Stimulated activated CD8-positive, alpha-beta memory T cell treated with anti-CD3 and anti-CD28 coated beads, Interleukin-7, amount 100 ng/mL, for 4 hours (primary cell): ENCODE data around the gene DENND11.

Experiments
- DNase-seq, 2 donors: peaks; one replicate each; pipeline ENCODE4 v3.0.0-alpha.2; 2020; ENCODE audit warnings: low read depth in 2 of 2

DENND11 gene, protein sequence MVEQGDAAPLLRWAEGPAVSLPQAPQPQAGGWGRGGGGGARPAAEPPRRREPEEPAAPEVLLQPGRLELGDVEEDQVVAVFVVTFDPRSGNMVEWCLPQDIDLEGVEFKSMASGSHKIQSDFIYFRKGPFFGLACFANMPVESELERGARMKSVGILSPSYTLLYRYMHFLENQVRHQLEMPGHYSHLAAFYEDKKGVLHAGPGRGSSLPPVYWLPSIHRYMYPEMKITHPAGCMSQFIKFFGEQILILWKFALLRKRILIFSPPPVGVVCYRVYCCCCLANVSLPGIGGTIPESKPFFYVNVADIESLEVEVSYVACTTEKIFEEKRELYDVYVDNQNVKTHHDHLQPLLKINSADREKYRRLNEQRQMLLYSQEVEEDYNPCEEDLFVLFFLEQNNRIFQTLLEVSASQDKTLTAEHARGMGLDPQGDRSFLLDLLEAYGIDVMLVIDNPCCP

DNA sequence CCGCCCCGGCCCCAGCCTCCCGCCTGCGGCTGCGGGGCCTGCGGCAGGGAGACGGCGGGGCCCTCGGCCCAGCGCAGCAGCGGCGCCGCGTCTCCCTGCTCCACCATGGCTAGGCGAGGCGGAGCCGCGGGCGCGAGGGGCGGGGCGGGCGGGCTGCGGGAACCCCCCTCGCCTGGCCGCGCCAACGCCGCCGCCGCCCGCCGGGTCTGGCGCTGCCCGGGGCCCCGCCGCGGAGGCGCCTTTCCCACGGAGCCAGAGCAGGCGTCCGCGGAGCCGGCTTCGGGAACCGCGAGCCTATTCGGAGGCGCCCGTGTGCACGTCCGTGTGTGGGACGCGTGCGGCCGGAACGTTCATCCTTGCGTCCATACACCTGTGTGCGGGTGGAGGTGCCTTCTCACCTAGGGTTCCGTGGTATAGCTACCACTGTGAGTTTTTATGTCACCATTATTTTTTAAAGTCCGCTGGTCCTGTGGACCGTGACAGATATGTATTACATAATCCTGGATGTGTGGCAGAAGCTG is at the start of gene DENND11:
TSS of gene DENND11 (minus strand) at position 120 of the 521 bp plus-strand sequence. CDS start at position 107, 13 bp downstream.
- peak in 1 of 2 donors; percentile 50 for DNase-seq

DNA sequence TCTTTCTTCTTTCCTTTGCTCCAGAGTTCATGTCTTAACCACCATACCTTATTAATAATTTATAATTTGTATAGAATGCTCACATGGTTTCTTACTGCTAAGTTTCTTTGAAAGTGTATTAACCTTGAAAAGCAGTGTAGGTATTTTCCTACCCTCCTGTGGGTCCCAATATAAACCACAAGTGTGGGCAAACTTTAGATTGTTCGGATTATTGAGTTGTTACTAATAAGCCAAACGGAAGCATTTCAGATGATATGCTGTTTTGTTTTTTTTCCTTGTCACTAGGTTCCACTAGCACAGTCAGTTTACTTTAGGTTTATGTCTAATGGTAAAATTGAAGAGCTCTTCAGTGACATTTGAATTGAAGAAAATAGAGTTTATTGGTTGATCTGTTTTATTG is 46.4 kb upstream of the DENND11 start:
- DNase-seq: no peak

DNA sequence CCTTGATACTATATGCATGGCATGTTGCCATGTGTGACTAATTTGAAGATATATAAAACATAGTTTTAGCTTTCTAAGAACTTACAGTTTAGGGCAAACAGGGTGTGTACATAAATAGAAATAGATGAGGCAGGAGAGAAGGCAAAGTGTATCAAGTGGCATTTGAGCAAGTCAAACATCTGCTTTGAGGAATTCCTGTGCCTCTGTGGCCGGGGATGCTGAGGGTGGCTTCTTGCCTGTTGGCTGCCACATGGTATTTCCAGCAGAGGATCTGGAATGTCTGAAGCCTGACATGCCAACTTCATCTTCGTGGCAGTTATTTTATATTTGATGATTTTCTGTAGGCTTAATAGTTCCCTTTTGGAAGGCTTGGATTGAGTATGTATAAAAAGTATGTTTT is 42.2 kb upstream of the DENND11 start:
- no peak for DNase-seq

DNA sequence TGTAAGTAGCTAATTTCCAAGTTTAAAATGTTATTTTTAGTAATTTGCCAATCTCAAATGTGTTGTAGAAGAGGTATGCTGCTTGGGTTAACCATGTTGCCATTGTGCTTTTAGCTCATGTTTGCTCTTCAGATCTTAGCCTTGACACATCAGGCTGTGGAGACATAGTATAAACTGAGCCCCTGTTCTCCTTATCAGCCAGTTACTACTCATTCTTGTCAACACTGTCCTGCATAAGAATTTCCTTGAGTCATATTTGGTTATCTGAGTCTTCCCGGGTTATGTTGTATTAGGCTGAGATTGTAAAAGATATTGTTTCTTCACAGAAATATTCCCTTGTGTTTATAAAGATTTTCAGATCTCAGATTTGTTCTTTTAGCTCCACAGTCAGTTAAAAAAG is 40.3 kb upstream of the DENND11 start:
- no peak for DNase-seq

DNA sequence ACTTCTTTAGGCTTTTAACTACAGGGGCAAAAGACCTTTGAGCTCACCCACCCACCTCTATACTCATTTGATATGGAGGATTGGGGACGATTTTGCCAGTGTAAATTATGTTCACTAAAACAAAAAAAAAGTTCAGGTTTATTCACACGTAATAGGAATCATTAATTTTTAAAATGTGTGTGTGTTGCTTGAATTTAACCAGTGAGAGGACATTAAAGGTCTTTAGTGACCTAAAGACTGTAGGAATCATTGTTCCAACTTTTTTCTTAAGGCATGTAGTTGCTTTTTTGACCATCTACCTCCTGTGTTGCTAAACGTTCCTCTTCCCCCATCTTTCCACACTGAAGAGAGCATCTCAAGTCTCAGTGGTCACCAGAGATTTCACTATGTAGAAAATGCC is 37.3 kb upstream of the DENND11 start:
- DNase-seq: no peak

DNA sequence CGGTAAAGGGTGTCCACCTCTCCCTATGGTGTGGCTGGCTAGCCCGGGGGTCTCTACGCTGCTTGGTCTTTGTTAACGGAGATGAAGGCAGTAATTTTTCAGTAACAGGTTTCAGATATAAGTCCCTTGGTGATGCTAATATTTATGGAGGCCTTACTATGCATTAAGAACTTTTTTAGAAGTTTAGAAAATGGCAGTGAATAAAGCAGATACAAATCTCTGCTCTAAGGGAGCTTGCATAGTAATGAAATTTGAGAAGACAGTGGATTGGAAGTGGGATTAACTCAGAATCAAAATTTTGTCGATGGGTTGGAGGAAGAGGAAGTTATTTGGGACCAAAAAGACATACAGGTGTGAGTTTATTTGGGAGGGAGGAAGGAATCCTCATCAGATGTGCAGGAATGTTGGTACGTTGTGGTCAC is 36.6 kb upstream of the DENND11 start:
- no peak for DNase-seq

DNA sequence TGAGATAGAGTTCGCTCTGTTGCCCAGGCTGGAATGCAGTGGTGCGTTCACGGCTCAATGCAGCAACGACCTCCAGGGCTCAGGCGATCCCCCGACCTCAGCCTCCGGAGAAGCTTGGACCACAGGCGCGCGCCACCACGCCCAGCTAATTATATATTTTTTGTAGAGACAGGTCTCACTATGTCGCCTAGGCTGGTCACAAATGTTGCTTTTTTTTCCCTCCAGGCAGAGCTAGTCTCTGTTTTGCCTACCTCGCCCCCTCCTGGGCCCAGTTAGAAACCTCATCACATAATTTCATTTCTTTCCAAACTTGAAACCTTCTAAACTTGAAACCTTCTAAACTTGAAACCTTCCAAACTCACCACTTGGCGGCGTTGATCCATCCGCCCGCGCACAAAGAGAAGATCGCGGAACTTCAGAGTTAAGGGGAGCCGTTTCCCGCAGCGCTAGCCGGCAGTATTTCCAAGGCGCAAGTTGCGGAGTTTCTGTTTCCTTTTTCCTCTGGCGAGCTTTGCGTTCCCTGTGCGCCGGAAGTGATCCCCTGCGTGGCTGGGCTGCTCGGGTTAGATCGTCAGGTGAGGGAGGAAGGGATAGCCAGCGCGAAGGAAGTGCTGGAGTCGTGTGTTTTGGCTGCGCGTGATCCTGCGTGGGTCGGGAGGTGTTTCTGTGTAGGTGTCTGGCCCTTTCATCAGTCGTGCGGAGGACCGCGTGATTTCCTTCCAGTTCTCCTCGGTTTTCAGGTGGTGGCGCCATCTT is 36.0 kb upstream of the DENND11 start, which contains the start of gene SSBP1:
TSS of gene SSBP1 (plus strand) at position 523 of the 756 bp plus-strand sequence. CDS start 809 bp downstream, outside the sequence.
- DNase-seq: peak; percentile 85 to 91

DNA sequence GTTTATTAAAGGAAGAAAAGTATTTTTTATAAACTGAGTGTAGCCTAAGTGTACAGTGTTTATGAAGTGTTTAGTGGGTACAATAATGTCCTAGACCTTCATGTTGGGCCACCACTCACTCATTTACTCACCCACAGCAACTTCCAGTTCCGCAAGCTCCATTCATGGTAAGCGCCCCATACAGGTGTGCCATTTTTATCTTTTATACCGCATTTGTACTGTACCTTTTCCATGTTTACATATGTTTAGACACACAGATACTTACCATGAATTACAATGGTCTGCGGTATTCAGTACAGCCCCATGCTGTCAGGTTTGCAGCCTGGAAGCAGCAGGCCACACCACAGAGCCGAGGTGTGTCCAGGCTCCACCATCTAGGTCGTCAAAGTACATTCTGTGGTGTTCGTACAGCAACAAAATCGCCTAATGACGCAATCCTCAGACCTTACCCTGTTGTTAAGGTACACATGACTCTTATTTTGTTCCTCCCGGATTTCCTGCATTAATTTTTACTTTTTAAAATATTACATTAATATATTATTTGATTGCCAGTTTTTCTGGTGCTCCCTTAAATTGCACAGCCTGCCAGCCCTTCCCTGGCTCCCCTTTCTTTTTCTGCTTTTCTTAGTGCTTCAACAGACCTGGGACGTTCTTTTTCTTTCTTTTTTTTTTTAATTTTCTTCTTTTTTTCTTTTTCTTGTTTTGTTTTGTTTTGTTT is 35.3 kb upstream of the DENND11 start:
- no peak for DNase-seq

DNA sequence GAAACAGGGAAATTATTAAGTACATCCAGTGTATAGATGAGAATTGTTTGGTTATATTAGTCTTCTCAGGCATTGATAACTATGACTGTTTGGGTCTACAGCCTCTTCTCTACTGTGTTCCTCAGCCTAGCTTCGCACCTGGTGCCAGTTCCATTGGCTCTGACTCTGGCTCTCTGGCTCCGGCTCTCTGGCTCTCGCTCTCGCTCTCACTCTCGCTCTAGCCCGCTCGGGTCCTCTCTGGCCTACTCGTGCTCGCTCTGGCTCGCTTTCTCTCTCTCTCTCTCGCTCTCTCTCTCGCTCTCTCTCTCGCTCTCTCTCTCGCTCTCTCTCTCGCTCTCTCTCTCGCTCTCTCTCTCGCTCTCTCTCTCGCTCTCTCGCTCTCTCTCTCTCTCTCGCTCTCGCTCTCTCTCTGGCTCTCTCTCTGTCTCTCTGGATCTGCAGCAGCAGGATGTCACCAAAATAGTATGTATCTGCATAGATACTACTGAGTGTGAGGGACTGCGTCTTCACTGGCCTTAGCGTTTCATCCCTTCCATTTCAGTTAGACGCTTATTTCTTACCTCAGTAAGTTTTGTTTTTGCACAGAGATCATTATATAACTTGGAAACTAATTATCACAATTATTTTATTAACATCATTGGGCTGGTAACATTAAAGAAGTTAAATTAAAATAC is 29.6 kb upstream of the DENND11 start:
- DNase-seq: no peak

DNA sequence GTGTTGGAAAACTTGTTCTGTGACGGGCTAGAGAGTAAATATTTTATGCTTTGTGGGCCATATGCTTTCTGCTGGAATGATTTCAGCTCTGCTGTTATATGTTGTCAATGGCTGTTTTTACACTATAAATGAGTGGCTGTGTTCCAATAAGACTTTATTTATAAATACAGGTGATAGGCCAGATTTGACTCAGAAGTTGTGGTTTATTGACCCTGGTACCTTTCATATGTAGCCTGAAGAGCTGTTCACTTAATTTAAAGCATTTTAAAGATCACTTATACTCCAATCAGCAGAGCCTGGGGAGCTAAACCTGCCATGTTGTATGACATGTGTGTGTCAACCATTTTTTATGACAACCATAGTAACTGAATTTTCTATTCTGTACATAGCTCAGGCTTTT is 27.1 kb upstream of the DENND11 start:
- DNase-seq: no peak

DNA sequence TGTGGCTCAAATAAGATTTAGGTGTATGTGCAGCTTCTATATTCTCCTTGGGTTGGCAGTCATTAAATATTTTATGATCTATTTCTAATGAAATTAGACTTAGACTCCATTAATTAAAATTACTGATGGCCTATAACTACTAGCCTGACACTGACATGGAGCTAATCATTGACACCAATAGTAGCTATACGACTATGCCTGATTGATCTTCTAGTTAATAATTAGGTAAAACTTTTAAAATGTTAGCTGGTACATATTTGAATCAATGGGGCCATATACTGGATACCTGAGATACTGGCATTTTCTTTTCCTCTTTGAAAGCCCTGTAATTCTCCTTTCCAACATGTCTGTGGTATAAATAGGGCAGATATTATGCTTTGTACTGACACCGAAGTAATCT is 20.6 kb upstream of the DENND11 start:
- DNase-seq: no peak

DNA sequence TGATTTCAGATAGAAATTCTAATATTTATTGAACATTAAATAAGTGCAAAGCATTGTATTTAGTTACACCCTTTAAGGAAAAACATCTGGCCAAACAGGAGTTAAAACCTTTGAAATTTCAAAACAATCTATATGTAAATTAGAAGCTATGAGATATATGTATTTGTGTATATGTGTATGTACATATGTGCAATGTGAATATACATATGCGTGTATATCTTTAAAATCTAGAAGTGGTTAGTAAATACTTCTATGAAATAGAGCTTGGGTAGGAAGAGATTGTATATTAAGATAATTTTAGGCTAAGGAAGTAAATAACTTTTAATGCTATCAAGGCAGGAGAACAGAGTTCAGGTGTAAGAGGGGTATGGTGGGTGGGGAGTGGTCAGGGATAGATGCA is 15.5 kb upstream of the DENND11 start:
- no peak for DNase-seq

DNA sequence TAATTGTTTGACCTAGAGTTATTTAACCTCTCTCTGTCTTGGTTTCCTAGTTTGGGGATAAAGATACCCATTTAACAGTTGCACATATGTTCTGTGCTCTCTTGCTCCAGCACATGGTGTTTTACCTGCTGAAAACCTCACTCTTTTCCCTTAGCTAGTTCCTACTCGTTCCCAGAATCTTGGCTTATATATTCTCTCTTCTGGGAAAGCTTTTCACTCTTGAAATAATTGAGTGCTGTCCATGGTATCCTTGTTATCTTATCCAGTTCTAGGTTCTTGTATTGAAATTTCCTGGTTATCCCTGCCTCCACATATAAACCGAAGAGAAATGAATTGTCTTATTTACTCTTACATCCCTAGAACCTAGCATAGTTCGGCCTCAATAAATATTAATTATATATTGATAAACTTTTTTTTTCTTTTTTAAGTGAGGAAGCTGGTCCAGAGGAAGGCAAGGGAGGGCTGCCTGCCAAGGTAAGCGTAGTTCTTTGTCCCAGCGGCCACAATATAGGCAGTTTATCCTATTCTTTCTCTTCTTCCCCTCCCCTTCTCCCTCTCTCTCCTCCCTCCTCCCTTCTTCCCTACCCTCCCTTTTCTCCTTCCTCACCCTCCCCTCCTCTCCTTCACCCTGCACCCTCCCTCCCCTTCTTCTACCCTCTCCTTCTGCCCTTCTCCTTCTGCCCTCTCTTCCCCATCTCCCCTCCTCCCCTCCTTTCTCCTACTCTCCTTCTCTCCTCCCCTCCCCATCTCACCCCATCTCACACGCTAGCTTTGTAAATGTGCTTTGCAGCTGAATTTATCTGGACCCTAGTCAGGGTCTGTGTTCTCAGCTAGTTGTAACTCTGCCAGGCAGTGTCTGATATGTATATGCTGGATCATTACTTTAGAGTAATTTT is 14.1 kb upstream of the DENND11 start:
- no peak for DNase-seq

DNA sequence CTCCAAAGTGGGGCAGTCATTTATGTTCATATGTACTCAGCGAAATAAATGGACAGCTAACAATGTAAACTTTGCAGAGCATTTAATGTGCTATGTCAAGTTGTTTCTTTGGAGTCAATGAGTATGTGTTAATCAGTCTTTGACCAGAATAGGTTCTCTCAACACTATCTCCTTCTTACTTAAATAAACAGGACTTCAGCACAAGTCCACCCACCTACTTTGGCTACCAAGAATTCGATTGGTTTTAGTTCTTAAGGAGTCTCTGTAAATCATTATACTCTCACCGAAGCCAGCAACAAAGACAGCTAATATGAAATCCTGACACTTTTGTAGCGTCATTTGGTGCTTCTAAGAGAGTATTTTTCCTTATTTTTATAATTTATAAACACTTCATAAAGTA is 13.1 kb upstream of the DENND11 start:
- DNase-seq: no peak

DNA sequence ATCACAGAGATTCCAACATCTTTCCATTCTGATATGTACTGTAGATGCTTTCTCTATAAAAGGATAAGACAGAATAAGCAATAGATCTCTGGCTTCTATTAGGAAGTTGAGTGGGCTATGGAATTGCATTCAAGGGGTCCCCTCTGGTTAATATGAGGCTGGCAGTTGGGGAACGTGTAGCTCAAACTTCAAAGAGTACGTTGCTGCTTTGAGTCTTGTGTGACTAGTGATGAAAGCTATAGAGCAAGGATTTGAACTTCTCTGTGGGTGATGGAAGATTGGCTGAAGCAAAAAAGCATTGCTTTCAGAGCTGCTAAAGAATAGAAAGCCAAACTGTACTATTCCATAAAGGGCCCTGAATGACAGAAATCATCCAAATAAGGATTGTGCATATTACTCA is 12.6 kb upstream of the DENND11 start:
- no peak for DNase-seq

DNA sequence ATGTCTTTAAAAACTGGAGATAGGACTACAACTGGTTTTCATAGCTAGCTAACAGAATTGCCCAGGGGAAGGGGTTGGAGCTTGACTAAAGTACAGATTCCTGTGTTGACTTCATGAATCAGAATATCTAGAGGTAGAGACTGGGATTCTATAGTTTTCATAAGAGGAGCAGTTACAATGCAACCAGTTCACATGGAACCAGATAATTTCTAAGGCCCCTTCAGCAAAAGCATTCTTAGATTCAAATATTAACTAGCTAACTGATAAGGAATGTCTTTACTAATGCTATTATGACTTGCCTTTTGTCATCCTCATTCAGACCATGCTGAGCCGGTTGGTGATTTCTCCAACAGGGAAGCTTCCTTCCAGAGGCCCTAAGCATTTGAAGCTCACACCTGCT is 11.9 kb upstream of the DENND11 start:
- no peak for DNase-seq

DNA sequence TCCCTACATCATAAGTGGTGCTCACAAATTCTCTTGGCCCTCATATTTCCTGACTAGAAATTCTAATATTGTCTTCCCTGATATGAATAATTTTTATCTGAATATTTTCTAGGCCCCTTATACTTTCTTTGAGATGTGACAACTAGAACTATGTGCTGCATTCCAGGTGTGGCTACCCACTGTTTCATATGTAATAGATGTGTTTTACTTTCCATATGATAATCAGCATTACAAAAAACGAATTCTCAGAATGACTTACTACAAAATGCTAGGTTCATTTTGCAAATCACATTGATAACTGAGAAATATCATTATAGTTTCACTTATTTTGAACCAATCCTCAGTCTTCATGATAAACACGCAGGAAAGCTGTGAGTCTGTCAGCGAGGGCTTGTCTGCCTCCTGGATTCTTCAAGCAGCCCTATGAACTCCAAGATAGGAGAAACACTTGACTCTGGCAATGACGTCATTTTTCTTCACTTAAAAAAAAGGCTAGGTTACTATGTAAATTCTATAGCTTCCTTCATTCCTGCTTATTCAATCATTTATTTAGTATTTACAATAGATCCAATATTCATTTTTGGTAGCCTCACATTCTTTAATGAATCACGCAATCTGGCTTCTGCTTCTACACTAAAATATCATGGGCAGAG is 10.8 kb upstream of the DENND11 start:
- no peak for DNase-seq

DNA sequence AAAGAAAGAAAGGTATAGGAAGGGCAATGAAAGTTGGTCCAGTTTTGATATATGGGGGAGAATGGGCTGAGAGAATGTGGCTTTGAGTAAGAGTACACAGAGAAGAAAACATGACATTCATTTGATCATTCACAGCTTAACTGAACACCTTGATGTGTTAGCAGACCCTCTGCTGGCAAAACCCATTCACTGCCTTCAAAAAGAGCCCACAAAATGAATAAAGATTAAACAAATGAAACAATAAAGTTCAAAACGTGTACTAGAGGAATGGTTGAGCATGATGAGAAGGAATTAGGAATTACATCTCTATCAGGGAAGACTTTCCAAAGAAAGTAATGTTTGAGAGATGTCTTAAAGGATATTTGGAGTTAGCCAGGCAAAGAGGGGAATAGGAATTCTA is 8.3 kb upstream of the DENND11 start:
- no peak for DNase-seq

DNA sequence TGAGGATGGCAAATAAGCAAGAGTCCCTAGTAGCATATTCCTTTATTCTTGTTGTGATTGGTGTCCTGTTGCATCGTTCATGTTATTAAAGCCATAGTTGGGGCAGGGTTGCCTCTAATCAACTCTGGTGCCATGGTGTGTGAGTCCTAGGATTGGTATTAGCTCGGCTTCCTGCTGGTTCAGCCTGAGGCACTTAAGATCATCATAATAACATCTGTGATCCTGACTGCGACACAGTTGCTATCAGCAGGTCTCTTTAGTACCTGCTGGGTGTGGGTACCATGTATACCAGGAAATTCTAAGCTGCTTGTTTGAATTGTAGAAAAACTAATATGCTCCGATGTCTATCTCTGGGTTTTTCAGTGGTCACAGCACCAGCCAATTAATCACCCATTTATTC is 7.8 kb upstream of the DENND11 start:
- DNase-seq: no peak

DNA sequence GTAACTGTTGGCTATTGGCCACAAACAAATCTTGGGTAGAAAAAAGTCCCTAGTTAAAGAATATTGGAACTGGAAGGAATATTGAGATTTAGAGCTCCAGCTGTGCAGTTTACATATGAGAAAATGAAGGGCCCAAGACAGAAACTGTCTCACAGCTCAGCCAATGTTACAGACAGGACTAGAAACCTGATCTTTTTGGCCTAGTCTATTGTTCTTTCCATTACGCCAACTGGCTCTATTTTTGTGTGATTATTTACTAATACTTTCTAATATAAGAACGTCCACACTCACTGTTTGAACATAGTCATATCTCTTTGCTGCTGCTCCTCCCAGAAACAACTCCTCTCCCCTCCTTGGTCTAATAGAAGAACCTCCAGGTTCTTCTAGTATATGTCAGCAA is 7.4 kb upstream of the DENND11 start:
- no peak for DNase-seq
